MM.1S (cell line): ENCODE data around the gene SNX27.

Experiments used
- DNase-seq: peaks from one replicate; pipeline ENCODE4 v3.0.0-alpha.2; 2015
- H2AFZ ChIP-seq: fragments of 300-600 bp; sonication (generic); 2 replicates; pipeline ENCODE4 v1.6.0; 2016; ENCODE audit warnings: antibody characterized with exemption, low read length
- H3F3A ChIP-seq: fragments of 300-600 bp; sonication (generic); 2 replicates; pipeline ENCODE4 v1.6.1; 2016; ENCODE audit warnings: mild to moderate bottlenecking, antibody characterized with exemption, low read length, moderate library complexity, mixed read lengths; ENCODE audit not compliant: insufficient read depth
- H3K27ac ChIP-seq: fragments of 300-600 bp; sonication (generic); 2 replicates; pipeline ENCODE4 v1.5.1; 2016; ENCODE audit warnings: mild to moderate bottlenecking, low read length
- H3K27me3 ChIP-seq: fragments of 300-600 bp; sonication (generic); replicated peaks from 2 replicates; pipeline ENCODE4 v1.6.0; 2016; ENCODE audit warnings: low read length; ENCODE audit not compliant: insufficient read depth
- H3K36me3 ChIP-seq: fragments of 300-600 bp; sonication (generic); replicated peaks from 2 replicates; pipeline ENCODE4 v1.6.1; 2016; ENCODE audit warnings: mild to moderate bottlenecking, low read length, mixed read lengths; ENCODE audit not compliant: insufficient read depth
- H3K4me1 ChIP-seq: fragments of 300-600 bp; sonication (generic); 2 replicates; pipeline ENCODE4 v1.6.1; 2016; ENCODE audit warnings: low read length, mixed read lengths
- H3K4me2 ChIP-seq: fragments of 300-600 bp; sonication (generic); 2 replicates; pipeline ENCODE4 v1.6.0; 2016; ENCODE audit warnings: low read depth, low read length
- H3K4me3 ChIP-seq: fragments of 300-600 bp; sonication (generic); 2 replicates; pipeline ENCODE4 v1.5.1; 2016; ENCODE audit warnings: low read length, mixed read lengths
- H3K79me2 ChIP-seq: fragments of 300-600 bp; sonication (generic); 2 replicates; pipeline ENCODE4 v1.6.1; 2016; ENCODE audit warnings: mixed run types, low read length, mixed read lengths
- H3K9ac ChIP-seq: fragments of 300-600 bp; sonication (generic); 2 replicates; pipeline ENCODE4 v1.6.1; 2016; ENCODE audit warnings: low read length, mixed read lengths
- H3K9me2 ChIP-seq: fragments of 300-600 bp; sonication (generic); replicated peaks from 2 replicates; pipeline ENCODE4 v1.6.1; 2016; ENCODE audit warnings: mild to moderate bottlenecking, low read length, mixed read lengths; ENCODE audit not compliant: insufficient read depth
- H3K9me3 ChIP-seq: fragments of 300-600 bp; sonication (generic); replicated peaks from 2 replicates; pipeline ENCODE4 v1.6.1; 2016; ENCODE audit warnings: mild to moderate bottlenecking, low read length, mixed read lengths; ENCODE audit not compliant: insufficient read depth
- H4K20me1 ChIP-seq: fragments of 300-600 bp; sonication (generic); 2 replicates; pipeline ENCODE4 v1.6.1; 2016; ENCODE audit warnings: mild to moderate bottlenecking, low read length, moderate library complexity, mixed read lengths; ENCODE audit not compliant: insufficient read depth
- CTCF ChIP-seq: fragments of 300-600 bp; sonication (generic); IDR thresholded peaks from 2 replicates; pipeline ENCODE4 v1.5.1; 2016; ENCODE audit warnings: antibody characterized with exemption, low read length, mixed read lengths
- EZH2 ChIP-seq: fragments of 300-600 bp; sonication (generic); optimal IDR thresholded peaks from 2 replicates; pipeline ENCODE3; 2017; ENCODE audit warnings: low read depth, mild to moderate bottlenecking, antibody characterized with exemption, low read length, mixed read lengths
- EZH2phosphoT487 ChIP-seq: fragments of 300-600 bp; sonication (generic); IDR thresholded peaks from 2 replicates; pipeline ENCODE4 v1.6.1; 2018; ENCODE audit warnings: antibody characterized with exemption, low read length

Gene SNX27

GRCh38 chr1:151720125-151720524 is 108.3 kb downstream of the SNX27 start:
- Histone ChIP-seq H3K27me3 (peaks cover 70% of the 10 kb centered on the region), H4K20me1 (no peaks in the 10 kb centered on the region), H3K4me1 (peaks cover 7% of the 10 kb centered on the region), H2AFZ (peak overlapping the region; percentile 83), H3K9ac (peak overlapping the region; percentile 23; the same call in 1 of the 2 replicates), H3K79me2 (no peaks in the 10 kb centered on the region), H3K4me2 (peak overlapping the region; percentile 90), H3K9me3 (no peaks in the 10 kb centered on the region), H3K27ac (no peak overlapping the region; the same call in 1 of the 2 replicates), H3K36me3 (no peaks in the 10 kb centered on the region), H3K4me3 (peak overlapping the region; percentile 64), H3F3A (peaks cover 10% of the 10 kb centered on the region), H3K9me2 (no peaks in the 10 kb centered on the region)
- TF ChIP-seq EZH2phosphoT487 (no peak), EZH2 (no peak), CTCF (no peak)
- DNase-seq: no peak

GRCh38 chr1:151720554-151720953 is 108.7 kb downstream of the SNX27 start:
- Histone ChIP-seq H3K79me2 (no peaks in the 10 kb centered on the region), H3K36me3 (no peaks in the 10 kb centered on the region), H3K4me3 (peak overlapping the region; percentile 64), H3K9me2 (no peaks in the 10 kb centered on the region), H4K20me1 (no peaks in the 10 kb centered on the region), H3K27me3 (peaks cover 68% of the 10 kb centered on the region), H3K27ac (peak overlapping the region; percentile 33; the same call in 1 of the 2 replicates), H3F3A (peaks cover 10% of the 10 kb centered on the region), H3K9me3 (no peaks in the 10 kb centered on the region), H2AFZ (peak overlapping the region; percentile 83), H3K9ac (peak overlapping the region; percentile 23; the same call in 1 of the 2 replicates), H3K4me1 (peaks cover 7% of the 10 kb centered on the region), H3K4me2 (peak overlapping the region; percentile 90)
- TF ChIP-seq EZH2phosphoT487 (no peak), CTCF (no peak), EZH2 (no peak)
- DNase-seq: peak; percentile 87

- Histone ChIP-seq H3K9me3 (no peaks in the 10 kb centered on the region), H3K36me3 (no peaks in the 10 kb centered on the region), H3K9ac (peak within 1 kb of the TSS; percentile 23; the same call in 1 of the 2 replicates), H3K4me3 (peak within 1 kb of the TSS; percentile 64), H3K9me2 (no peaks in the 10 kb centered on the region), H3K79me2 (no peaks in the 10 kb centered on the region), H3K27ac (peak within 1 kb of the TSS; percentile 33; the same call in 1 of the 2 replicates), H2AFZ (peak within 1 kb of the TSS; percentile 83), H4K20me1 (no peaks in the 10 kb centered on the region), H3K4me2 (peak within 1 kb of the TSS; percentile 90), H3K27me3 (peaks cover 65% of the 10 kb centered on the region), H3K4me1 (peaks cover 7% of the 10 kb centered on the region), H3F3A (peaks cover 10% of the 10 kb centered on the region)
- DNase-seq: peak; percentile 61
- TF ChIP-seq CTCF: no peak
- TF ChIP-seq EZH2: no peak
- TF ChIP-seq EZH2phosphoT487: no peak
Observed at GRCh38 chr1:151720974-151721787, 109.3 kb downstream of the SNX27 start, which contains the start of gene RIIAD1. RIIAD1 (plus strand) TSS chr1:151721522; CDS start chr1:151721537, 15 bp downstream.
